ENCODE data around the gene CLSTN3. TPM values are rescaled to one million over a fixed set of nuclear protein-coding genes. Genes with fewer than 3 reads are reported as not detected.

CLSTN3 gene
- polyA plus RNA-seq, 1 donor from 2014 or later: 2.9 TPM

- no peak overlapping the region for H3K27ac Mint-ChIP-seq
Measured at GRCh38 chr12:7112041-7112440, 18.1 kb upstream of the CLSTN3 start.

DNA sequence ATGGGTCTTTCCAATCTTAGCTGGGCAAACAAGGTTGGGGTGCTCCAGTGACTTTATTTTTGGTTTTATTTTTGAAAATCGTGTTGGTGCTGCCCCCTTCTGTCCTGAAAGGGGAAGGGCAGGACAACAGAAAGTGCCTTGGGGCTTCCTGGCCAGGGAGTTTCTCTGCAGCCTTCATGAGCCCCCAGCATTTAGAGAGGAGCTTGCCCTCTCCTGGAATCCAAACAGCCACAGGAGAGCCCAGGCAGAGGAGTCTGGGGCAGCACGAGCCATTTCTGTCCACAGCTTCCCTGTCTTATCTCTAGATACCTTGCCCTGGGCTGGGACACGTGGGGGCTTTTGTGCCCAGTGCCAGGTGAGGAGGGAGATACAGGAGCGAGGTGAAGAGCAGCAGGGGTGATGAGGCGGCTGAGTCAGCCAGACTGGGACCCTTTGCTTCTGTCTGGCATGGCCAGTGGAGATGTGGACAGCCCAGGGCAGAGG is 16.7 kb upstream of the CLSTN3 start:
- Mint-ChIP-seq H3K27me3 (no peaks in the 10 kb centered on the region), H3K4me1 (peaks cover 6 to 16% (median 6%) of the 10 kb centered on the region in 3 donors), H3K36me3 (no peaks in the 10 kb centered on the region), H3K27ac (peak overlapping the region in 1 of 3 donors; percentile 18), H3K9me3 (no peaks in the 10 kb centered on the region), H3K4me3 (peak overlapping the region in 2 of 4 donors; percentile 61 to 72)

More at GRCh38 chr12:7112041-7112440, 18.1 kb upstream of the CLSTN3 start:
- Mint-ChIP-seq H3K27me3 (no peaks in the 10 kb centered on the region), H3K4me3 (no peak overlapping the region), H3K4me1 (peaks cover 10 to 21% (median 11%) of the 10 kb centered on the region in 3 donors), H3K36me3 (no peaks in the 10 kb centered on the region), H3K9me3 (no peaks in the 10 kb centered on the region)

DNA sequence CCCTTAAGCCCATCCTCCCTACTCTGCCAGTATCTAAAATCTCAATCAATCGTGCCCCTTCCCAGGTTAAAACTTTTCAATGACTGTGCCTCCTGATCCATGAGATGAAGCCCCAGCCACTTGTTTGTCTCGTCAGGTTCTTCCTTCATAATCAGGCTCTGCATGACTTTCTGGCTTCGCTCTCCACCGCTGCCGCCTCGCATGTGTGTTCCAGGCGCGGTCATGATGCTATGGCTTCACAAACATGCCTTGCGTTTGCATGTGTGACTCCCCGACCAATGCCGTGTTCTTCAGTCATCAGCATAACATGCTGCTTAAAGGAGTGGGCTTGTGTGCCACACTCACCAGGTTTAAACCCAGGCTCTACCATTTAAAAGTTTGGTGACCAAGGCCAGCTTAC is 16.2 kb upstream of the CLSTN3 start:
- peak overlapping the region in 1 of 3 donors; percentile 20 for H3K27ac Mint-ChIP-seq
- H3K36me3 Mint-ChIP-seq: no peaks in the 10 kb centered on the region
- no peaks in the 10 kb centered on the region for H3K9me3 Mint-ChIP-seq
- no peak overlapping the region for H3K4me3 Mint-ChIP-seq
- H3K4me1 Mint-ChIP-seq: peaks cover 6 to 16% (median 6%) of the 10 kb centered on the region in 3 donors
- no peaks in the 10 kb centered on the region for H3K27me3 Mint-ChIP-seq

GRCh38 chr12:7114851-7115250 is 15.3 kb upstream of the CLSTN3 start:
- peaks cover 4 to 8% (median 6%) of the 10 kb centered on the region in 3 donors for H3K4me1 Mint-ChIP-seq
- no peaks in the 10 kb centered on the region for H3K27me3 Mint-ChIP-seq
- no peak overlapping the region for H3K4me3 Mint-ChIP-seq
- H3K36me3 Mint-ChIP-seq: no peaks in the 10 kb centered on the region
- H3K9me3 Mint-ChIP-seq: no peaks in the 10 kb centered on the region
- H3K27ac Mint-ChIP-seq: no peak overlapping the region

- no peaks in the 10 kb centered on the region for H3K36me3 Mint-ChIP-seq
- H3K27ac Mint-ChIP-seq: no peak overlapping the region
- H3K27me3 Mint-ChIP-seq: no peaks in the 10 kb centered on the region
- peaks cover 4 to 6% (median 4%) of the 10 kb centered on the region in 3 donors for H3K4me1 Mint-ChIP-seq
- no peak overlapping the region for H3K4me3 Mint-ChIP-seq
- H3K9me3 Mint-ChIP-seq: no peaks in the 10 kb centered on the region
Measured at GRCh38 chr12:7116196-7116595, 14.0 kb upstream of the CLSTN3 start.

GRCh38 chr12:7116916-7117315 is 13.3 kb upstream of the CLSTN3 start:
- H3K36me3 Mint-ChIP-seq: no peaks in the 10 kb centered on the region
- H3K4me1 Mint-ChIP-seq: peaks cover 4 to 6% (median 5%) of the 10 kb centered on the region in 3 donors
- no peaks in the 10 kb centered on the region for H3K9me3 Mint-ChIP-seq
- no peak overlapping the region for H3K27ac Mint-ChIP-seq
- H3K4me3 Mint-ChIP-seq: no peak overlapping the region
- no peaks in the 10 kb centered on the region for H3K27me3 Mint-ChIP-seq

DNA sequence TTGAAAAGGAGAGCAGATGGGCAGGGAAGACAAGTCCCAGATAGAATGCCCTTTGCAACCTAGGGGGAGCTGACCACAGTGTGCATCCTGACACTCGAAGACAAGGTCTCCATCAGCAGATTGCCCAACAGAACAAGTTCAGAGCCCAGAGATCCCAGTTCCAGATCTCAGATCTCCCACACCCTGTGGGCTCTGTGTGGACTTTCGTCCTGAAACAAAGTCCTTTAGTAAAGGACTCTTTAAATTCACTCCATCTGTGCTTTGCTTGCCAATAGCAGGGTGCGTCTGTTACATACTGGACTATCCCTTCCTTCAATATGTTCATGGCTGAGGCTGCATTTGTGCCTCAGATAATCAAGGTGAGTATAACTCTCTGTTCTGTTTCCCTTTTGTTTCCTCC is 12.5 kb upstream of the CLSTN3 start:
- Mint-ChIP-seq H3K36me3 (no peaks in the 10 kb centered on the region), H3K9me3 (no peaks in the 10 kb centered on the region), H3K27me3 (no peaks in the 10 kb centered on the region), H3K4me1 (peaks cover 4 to 6% (median 5%) of the 10 kb centered on the region in 3 donors), H3K27ac (no peak overlapping the region), H3K4me3 (no peak overlapping the region)

- H3K27me3 Mint-ChIP-seq: no peaks in the 10 kb centered on the region
- H3K9me3 Mint-ChIP-seq: no peaks in the 10 kb centered on the region
- no peak overlapping the region for H3K4me3 Mint-ChIP-seq
- peaks cover 0 to 1% (median 0%) of the 10 kb centered on the region in 3 donors for H3K4me1 Mint-ChIP-seq
- no peak overlapping the region for H3K27ac Mint-ChIP-seq
- H3K36me3 Mint-ChIP-seq: no peaks in the 10 kb centered on the region
Measured at GRCh38 chr12:7118881-7119280, 11.3 kb upstream of the CLSTN3 start.

DNA sequence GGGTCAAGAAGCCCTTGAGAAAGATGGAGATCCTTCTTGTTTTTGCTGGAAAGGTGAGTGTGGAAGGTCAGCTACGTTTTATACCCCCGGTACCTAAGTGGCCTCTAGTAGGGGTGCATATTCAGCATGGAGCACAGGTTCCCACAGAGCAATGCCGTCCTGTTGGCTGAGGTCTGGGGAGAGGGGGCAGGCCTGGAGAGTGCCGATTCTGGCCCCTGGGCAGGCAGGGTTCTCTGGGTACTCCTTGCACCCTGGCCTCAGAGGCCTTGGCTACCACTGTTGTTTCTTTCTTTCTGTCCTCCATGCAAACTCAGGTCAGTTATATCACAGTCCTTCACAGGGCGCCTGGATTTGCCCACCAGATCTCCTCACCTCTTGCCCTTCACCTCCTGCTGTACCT is 10.0 kb upstream of the CLSTN3 start:
- H3K27me3 Mint-ChIP-seq: no peaks in the 10 kb centered on the region
- no peak overlapping the region for H3K4me3 Mint-ChIP-seq
- peaks cover 2% of the 10 kb centered on the region for H3K36me3 Mint-ChIP-seq
- H3K27ac Mint-ChIP-seq: no peak overlapping the region
- H3K9me3 Mint-ChIP-seq: no peaks in the 10 kb centered on the region
- peaks cover 0 to 1% (median under 1%) of the 10 kb centered on the region in 3 donors for H3K4me1 Mint-ChIP-seq

- H3K27ac Mint-ChIP-seq: no peak overlapping the region
- H3K27me3 Mint-ChIP-seq: no peaks in the 10 kb centered on the region
- peaks cover 0 to 6% (median 4%) of the 10 kb centered on the region in 3 donors for H3K4me1 Mint-ChIP-seq
- H3K36me3 Mint-ChIP-seq: peaks cover 2% of the 10 kb centered on the region
- H3K4me3 Mint-ChIP-seq: no peak overlapping the region
- H3K9me3 Mint-ChIP-seq: no peaks in the 10 kb centered on the region
Measured at GRCh38 chr12:7121324-7121723, 8.8 kb upstream of the CLSTN3 start.

DNA sequence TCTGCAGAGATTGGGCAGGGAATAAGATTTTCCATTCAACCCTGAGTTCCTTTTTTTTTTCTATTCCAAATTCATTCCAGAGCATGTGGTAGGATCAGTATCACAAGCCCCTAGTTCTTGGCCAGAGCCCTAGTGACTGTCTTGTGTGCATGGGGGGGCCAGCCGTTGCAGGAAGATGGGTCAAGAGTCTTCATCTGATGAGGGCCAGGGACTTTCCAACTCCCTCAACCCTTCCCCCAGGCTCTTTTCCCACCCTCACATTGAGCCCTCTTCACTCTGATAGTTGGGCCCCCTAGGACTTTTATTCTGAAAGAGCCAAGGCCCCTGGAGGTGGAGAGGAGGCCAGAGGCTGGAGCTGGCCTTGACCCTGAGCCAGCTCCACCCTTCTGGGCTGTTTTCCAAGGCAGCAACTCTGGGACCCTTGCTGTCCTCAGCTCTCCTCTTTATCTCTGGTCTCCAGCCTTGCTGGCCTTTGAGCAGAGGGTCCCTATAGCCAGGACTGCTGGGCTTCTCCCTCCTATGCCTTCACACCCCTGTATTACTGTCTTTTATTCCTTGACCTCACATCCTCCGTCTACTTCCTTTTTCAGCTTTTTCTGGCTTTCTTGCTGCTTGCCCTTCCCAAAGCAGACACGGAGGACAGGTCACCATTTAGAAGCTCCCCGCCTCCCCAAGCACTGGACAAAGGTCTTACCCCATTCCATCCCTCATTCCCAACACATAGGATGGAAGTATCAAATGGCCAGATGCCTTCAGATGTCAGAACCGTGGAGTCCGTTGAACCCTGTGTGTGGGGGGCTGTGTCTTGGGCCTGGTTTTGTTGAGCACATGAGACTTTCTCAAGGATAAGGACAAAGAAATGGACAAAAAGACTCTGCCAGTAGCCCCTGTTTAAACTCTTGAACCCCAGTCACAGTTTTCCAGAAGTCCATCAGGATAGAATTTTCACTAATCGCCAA is 7.1 kb upstream of the CLSTN3 start:
- no peak overlapping the region for H3K27ac Mint-ChIP-seq
- no peaks in the 10 kb centered on the region for H3K9me3 Mint-ChIP-seq

GRCh38 chr12:7123806-7124522 is 6.2 kb upstream of the CLSTN3 start:
- no peaks in the 10 kb centered on the region for H3K27me3 Mint-ChIP-seq
- peaks cover 2% of the 10 kb centered on the region for H3K36me3 Mint-ChIP-seq
- no peak overlapping the region for H3K27ac Mint-ChIP-seq
- no peaks in the 10 kb centered on the region for H3K9me3 Mint-ChIP-seq
- peaks cover 2 to 10% (median 9%) of the 10 kb centered on the region in 3 donors for H3K4me1 Mint-ChIP-seq
- no peak overlapping the region for H3K4me3 Mint-ChIP-seq

More for the DNA sequence above, 7.1 kb upstream of the CLSTN3 start:
- peaks cover 2% of the 10 kb centered on the region for H3K36me3 Mint-ChIP-seq
- no peak overlapping the region for H3K4me3 Mint-ChIP-seq
- H3K4me1 Mint-ChIP-seq: peaks cover 0 to 10% (median 7%) of the 10 kb centered on the region in 3 donors
- no peaks in the 10 kb centered on the region for H3K27me3 Mint-ChIP-seq

- Mint-ChIP-seq H3K27me3 (no peaks in the 10 kb centered on the region), H3K4me1 (peaks cover 6 to 15% (median 10%) of the 10 kb centered on the region in 3 donors), H3K27ac (peak overlapping the region in 2 of 3 donors; percentile 45 to 85), H3K9me3 (no peaks in the 10 kb centered on the region), H3K36me3 (peaks cover 2% of the 10 kb centered on the region), H3K4me3 (peak overlapping the region in 1 of 4 donors; percentile 74)
Measured at GRCh38 chr12:7125632-7126227, 4.4 kb upstream of the CLSTN3 start.

DNA sequence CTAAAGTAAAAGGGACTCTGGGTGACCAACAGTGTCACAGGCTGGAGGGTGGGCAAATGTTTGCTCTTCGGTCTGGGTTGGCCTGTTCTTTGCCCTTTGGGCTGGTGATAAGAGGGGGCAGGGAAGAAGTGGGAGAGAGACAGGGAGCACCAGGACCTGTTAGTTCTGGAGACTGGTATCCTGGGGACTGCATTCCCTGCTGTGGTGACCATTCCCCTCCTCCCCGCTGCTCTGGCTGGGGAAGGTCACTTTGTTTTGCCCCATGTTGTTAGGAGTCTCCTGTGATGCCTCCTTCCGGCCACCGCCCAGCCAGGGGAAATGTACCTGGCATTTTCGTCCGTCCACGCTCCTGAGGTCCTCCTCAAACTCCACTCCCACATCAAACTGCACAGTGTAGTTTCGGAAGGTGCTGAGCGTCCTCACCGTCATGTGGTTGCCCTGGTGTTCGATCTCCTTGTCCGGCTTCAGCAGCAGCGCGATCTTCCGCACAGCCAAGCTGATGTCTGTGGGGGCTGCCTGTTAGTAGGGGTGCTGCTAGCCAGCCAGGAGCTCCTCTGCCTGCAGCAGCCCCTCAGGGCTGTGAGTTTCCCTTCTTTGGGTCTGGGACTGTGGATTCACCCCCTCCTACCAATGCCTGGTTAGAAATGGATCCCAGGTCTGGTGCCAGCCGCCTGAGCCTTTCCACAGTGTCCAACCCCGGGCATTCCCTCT is 2.1 kb upstream of the CLSTN3 start:
- no peaks in the 10 kb centered on the region for H3K9me3 Mint-ChIP-seq
- H3K4me1 Mint-ChIP-seq: peaks cover 13 to 26% (median 20%) of the 10 kb centered on the region in 3 donors
- peak overlapping the region in 2 of 3 donors; percentile 52 to 82 for H3K27ac Mint-ChIP-seq

More for the DNA sequence above, 2.1 kb upstream of the CLSTN3 start:
- H3K4me3 Mint-ChIP-seq: peak overlapping the region in 3 of 4 donors; percentile 85 to 92 (median 89)
- H3K36me3 Mint-ChIP-seq: peaks cover 4% of the 10 kb centered on the region
- H3K27me3 Mint-ChIP-seq: no peaks in the 10 kb centered on the region

All from IgD-negative memory B cell (primary cell).